ENCODE measurements around the gene POLR1E. TPM values are rescaled to one million over a fixed set of nuclear protein-coding genes. Genes with fewer than 3 reads are reported as not detected.

Gene POLR1E
- total and polyA plus RNA-seq, 2 donors (not counting 3 experiments of a cell fraction or from before 2014, with no cell fraction given) = 9.0 to 21.2 TPM

DNA sequence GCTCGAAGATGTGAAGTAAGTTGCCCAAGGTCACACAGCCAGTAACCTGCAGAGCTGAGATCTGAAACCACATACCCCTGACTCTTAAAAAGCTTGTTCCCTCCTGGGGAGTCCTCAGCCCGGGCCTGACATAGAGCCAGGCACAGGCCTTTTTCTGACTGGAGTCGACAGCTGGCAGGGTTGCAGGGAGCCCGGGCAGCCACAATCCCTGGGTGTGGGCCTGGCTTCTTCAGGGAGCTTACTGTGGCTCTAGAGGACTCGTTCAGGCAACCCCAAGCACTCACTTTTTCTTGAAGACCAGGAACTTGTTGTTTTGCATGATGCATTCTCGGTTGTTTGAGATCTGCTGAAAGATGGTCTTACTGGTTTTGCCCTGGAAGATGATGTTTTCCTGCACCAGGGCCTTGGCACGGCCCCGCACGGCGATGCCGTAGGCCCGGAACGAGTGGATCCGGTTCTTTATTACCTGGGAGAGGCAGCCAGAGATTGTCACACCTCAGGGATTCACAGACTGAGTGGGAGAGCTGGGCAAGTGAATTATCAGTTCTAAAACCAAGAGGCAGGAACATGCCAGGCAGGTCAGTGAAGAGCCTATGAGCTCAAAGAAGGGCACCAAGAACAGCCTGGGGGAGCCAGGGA lies 30.0 kb downstream of the POLR1E start:
- CTCF ChIA-PET = no interaction called here
- BruUV-seq (replicated peaks) = no TSS peak

More for the DNA sequence above, 30.0 kb downstream of the POLR1E start:
- Histone ChIP-seq H3K9me1 (replicated peaks; ENCODE audit: control insufficient read depth, extremely low read depth, insufficient read depth, low read length) (no peaks in the 10 kb centered on the region), H2AFZ (ENCODE audit: low read depth, low read length) (no peak overlapping the region), H3K4me1 (ENCODE audit: control insufficient read depth, extremely low read depth, insufficient read depth, low read length) (no peaks in the 10 kb centered on the region), H4K20me1 (replicated peaks; ENCODE audit: control insufficient read depth, extremely low read depth, insufficient read depth, low read length) (no peaks in the 10 kb centered on the region), H3K27me3 (ENCODE audit: control insufficient read depth in 2 of 2, insufficient read depth in 2 of 2, low read length in 2 of 2) (no peaks in the 10 kb centered on the region), H3K27ac (ENCODE audit: insufficient read depth, low read depth, low read length) (no peak overlapping the region), H3K4me3 (replicated peaks in 1 of 3; ENCODE audit: insufficient read depth in 1 of 3, low read depth in 1 of 3, low read length in 3 of 3) (no peak overlapping the region), H3K79me2 (ENCODE audit: control insufficient read depth, insufficient read depth, low read length) (no peaks in the 10 kb centered on the region), H3K9me3 (replicated peaks; ENCODE audit: control insufficient read depth, insufficient read depth, low read length) (no peaks in the 10 kb centered on the region), H3K4me2 (ENCODE audit: insufficient read depth, low read length) (no peak overlapping the region), H3K36me3 (ENCODE audit: control insufficient read depth in 2 of 2, extremely low read depth in 1 of 2, insufficient read depth in 2 of 2, low read length in 2 of 2) (peaks cover 4 to 6% of the 10 kb centered on the region in 2 experiments), H3K9ac (replicated peaks; ENCODE audit: extremely low read depth, insufficient read depth, low read length) (no peak overlapping the region)
- dilution Hi-C loops (cut with MboI; ENCODE audit: extremely low pct_ligation_motif_present, low sequenced_read_pairs) (no loop called here), intact Hi-C loops (cut with micrococcal nuclease) (no loop called here)
- FAIRE-seq (no peak), DNase-seq (ENCODE audit: low read depth, low spot score) (no peak)
- POLR2A ChIA-PET = no interaction called here
- TF ChIP-seq, protein P1, sequence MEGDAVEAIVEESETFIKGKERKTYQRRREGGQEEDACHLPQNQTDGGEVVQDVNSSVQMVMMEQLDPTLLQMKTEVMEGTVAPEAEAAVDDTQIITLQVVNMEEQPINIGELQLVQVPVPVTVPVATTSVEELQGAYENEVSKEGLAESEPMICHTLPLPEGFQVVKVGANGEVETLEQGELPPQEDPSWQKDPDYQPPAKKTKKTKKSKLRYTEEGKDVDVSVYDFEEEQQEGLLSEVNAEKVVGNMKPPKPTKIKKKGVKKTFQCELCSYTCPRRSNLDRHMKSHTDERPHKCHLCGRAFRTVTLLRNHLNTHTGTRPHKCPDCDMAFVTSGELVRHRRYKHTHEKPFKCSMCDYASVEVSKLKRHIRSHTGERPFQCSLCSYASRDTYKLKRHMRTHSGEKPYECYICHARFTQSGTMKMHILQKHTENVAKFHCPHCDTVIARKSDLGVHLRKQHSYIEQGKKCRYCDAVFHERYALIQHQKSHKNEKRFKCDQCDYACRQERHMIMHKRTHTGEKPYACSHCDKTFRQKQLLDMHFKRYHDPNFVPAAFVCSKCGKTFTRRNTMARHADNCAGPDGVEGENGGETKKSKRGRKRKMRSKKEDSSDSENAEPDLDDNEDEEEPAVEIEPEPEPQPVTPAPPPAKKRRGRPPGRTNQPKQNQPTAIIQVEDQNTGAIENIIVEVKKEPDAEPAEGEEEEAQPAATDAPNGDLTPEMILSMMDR (IDR thresholded peaks at IDR 0.05; ENCODE audit: extremely low read depth in 1 of 2, insufficient read depth in 1 of 2, low read depth in 1 of 2, low read length in 2 of 2) = no peak
- no peak for TF ChIP-seq MYC (IDR thresholded peaks at IDR 0.05; ENCODE audit: low read depth, low read length)
- no peak for TF ChIP-seq FOS (IDR thresholded peaks at IDR 0.05; ENCODE audit: borderline replicate concordance, insufficient read depth, low read length)
- TF ChIP-seq, protein P2, sequence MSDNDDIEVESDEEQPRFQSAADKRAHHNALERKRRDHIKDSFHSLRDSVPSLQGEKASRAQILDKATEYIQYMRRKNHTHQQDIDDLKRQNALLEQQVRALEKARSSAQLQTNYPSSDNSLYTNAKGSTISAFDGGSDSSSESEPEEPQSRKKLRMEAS (IDR thresholded peaks at IDR 0.05; ENCODE audit: insufficient read depth, insufficient read length) = no peak
- no peak for TF ChIP-seq POLR2A (IDR thresholded peaks at IDR 0.05; ENCODE audit: low read depth, low read length)
- no peak for TF ChIP-seq GATA2 (IDR thresholded peaks at IDR 0.05; ENCODE audit: insufficient read depth, insufficient read length, low read depth, low read length)
- TF ChIP-seq POLR2AphosphoS5 (IDR thresholded peaks at IDR 0.05; ENCODE audit: insufficient read depth, low read depth, low read length) = no peak
- no peak for TF ChIP-seq JUN (IDR thresholded peaks at IDR 0.05; ENCODE audit: borderline replicate concordance, insufficient read depth, insufficient read length, low read depth)
- no peak for TF ChIP-seq EZH2 (IDR thresholded peaks at IDR 0.05; ENCODE audit: borderline replicate concordance, low read depth, low read length, severe bottlenecking)
